Posterior vena cava (tissue), 2 donors: Measurements from ENCODE around the gene GPAM. TPM values are rescaled to one million over a fixed set of nuclear protein-coding genes. Genes with fewer than 3 reads are reported as not detected.
"Not testable (repeated sequence)": the region's sequence is repeated elsewhere in the genome, so short reads cannot be mapped to it uniquely, and the experiment has no call there.

ENCODE experiments used
- DNase-seq: peaks from one replicate; pipeline ENCODE4 v3.0.0-alpha.2; 2020; ENCODE audit warnings: low spot score
- intact Hi-C, 2 donors: fragments of 100-400 bp; cut with DNase I; formaldehyde crosslinking; loops; one replicate each; pipeline versions ENCODE4 v1.14.1 to v1.14.2; 2022 to 2023
- total RNA-seq, 2 donors: library from RNA; stranded (reverse); fragmentation: NEBNext Ultra II Directional; extraction: Animal tissue kit (Norgen Biotek cat#: 25700); gene quantifications; one replicate each; pipeline ENCODE4 v1.2.1, GENCODE V29; 2021
- donor health status: DM: yes; HTN: yes; CAD: no.
- donor health status: DM: yes; HTN: yes; CAD: no.

The GPAM gene
- total RNA-seq, 2 donors from 2014 or later, result 11.8 to 13.8 TPM

GRCh38 chr10:112143420-112143819 is 40.1 kb downstream of the GPAM start:
- DNase-seq, result no peak
- intact Hi-C loops, result no loop called here

- DNase-seq, result no peak
- intact Hi-C loops, result no loop called here
Observed at GRCh38 chr10:112141292-112141691, 42.3 kb downstream of the GPAM start.

GRCh38 chr10:112140110-112140970 is 43.2 kb downstream of the GPAM start:
- peak; percentile 84 for DNase-seq
- intact Hi-C loops, result no loop called here

GRCh38 chr10:112139176-112139575 is 44.4 kb downstream of the GPAM start:
- no peak for DNase-seq
- intact Hi-C loops, result loop anchor here in 1 of 2 donors (5.0 kb wide), 1 partner anchor 173 kb away; no protein-coding TSS in a partner anchor

GRCh38 chr10:112137154-112137987 is 46.2 kb downstream of the GPAM start:
- peak; percentile 88 for DNase-seq
- intact Hi-C loops, result loop anchor here in 1 of 2 donors (5.0 kb wide), 1 partner anchor 175 kb away; no protein-coding TSS in a partner anchor

- DNase-seq, result no peak
- intact Hi-C loops, result loop anchor here in 1 of 2 donors (5.0 kb wide), 1 partner anchor 176 kb away; no protein-coding TSS in a partner anchor
Observed at GRCh38 chr10:112136486-112137153, 46.9 kb downstream of the GPAM start.

- DNase-seq, result no peak
- intact Hi-C loops, result loop anchor here in 1 of 2 donors (5.0 kb wide), 1 partner anchor 177 kb away; no protein-coding TSS in a partner anchor
Observed at GRCh38 chr10:112135604-112136003, 48.0 kb downstream of the GPAM start.

GRCh38 chr10:112132435-112132834 is 51.1 kb downstream of the GPAM start:
- DNase-seq, result no peak
- intact Hi-C loops, result no loop called here

GRCh38 chr10:112131996-112132395 is 51.6 kb downstream of the GPAM start:
- intact Hi-C loops, result no loop called here
- no peak for DNase-seq

- no peak for DNase-seq
- intact Hi-C loops, result no loop called here
Observed at GRCh38 chr10:112131346-112131745, 52.2 kb downstream of the GPAM start.

GRCh38 chr10:112126901-112127300 is 56.7 kb downstream of the GPAM start:
- intact Hi-C loops, result no loop called here
- DNase-seq, result no peak

GRCh38 chr10:112126172-112126571 is 57.4 kb downstream of the GPAM start:
- intact Hi-C loops, result no loop called here
- no peak for DNase-seq

- intact Hi-C loops, result no loop called here
- no peak for DNase-seq
Observed at GRCh38 chr10:112124866-112125265, 58.7 kb downstream of the GPAM start.

GRCh38 chr10:112122827-112123226 is 60.7 kb downstream of the GPAM start:
- intact Hi-C loops, result no loop called here
- DNase-seq, result no peak

GRCh38 chr10:112120491-112120890 is 63.1 kb downstream of the GPAM start:
- no peak for DNase-seq
- intact Hi-C loops, result no loop called here

GRCh38 chr10:112115781-112116385 is 67.7 kb downstream of the GPAM start:
- DNase-seq, result no peak
- intact Hi-C loops, result no loop called here

GRCh38 chr10:112109779-112110178 is 73.8 kb downstream of the GPAM start:
- DNase-seq, intact Hi-C loops: not testable (repeated sequence)
